Tibial nerve (tissue), 4 donors: Measurements from ENCODE around the gene CD40. TPM values are rescaled to one million over a fixed set of nuclear protein-coding genes. Genes with fewer than 3 reads are reported as not detected.

Source experiments
- DNase-seq, 2 donors: peaks; one replicate each; pipeline ENCODE4 v3.0.0-alpha.2; 2019; ENCODE audit warnings: low spot score in 2 of 2
- H3K27ac ChIP-seq, 4 donors: fragments of 200-600 bp; sonication (generic) in 3 of 4; one replicate each; pipeline ENCODE4 v1.5.1; 2017 to 2019; ENCODE audit warnings: mild to moderate bottlenecking in 1 of 4
- H3K27me3 ChIP-seq, 2 donors: fragments of 200-600 bp; sonication (generic) in 1 of 2; one replicate each; pipeline versions ENCODE4 v1.5.1 to v1.6.0; 2017 to 2019
- H3K36me3 ChIP-seq, 3 donors: fragments of 200-600 bp; sonication (generic); one replicate each; pipeline ENCODE4 v1.5.1; 2018 to 2019
- H3K4me1 ChIP-seq, 4 donors: fragments of 200-600 bp; sonication (generic) in 3 of 4; one replicate each; pipeline ENCODE4 v1.5.1; 2017 to 2019
- H3K4me3 ChIP-seq, 4 donors: fragments of 200-600 bp; sonication (generic) in 3 of 4; one replicate each; pipeline ENCODE4 v1.5.1; 2017 to 2019; ENCODE audit warnings: mild to moderate bottlenecking in 1 of 4, moderate library complexity in 1 of 4
- H3K9me3 ChIP-seq, 4 donors: fragments of 200-600 bp; sonication (generic) in 3 of 4; one replicate each; pipeline ENCODE4 v1.5.1; 2017 to 2019
- CTCF ChIP-seq, 5 experiments: fragments of 200-600 bp in 3 of 5; fragments of 450-650 bp in 2 of 5; sonication (generic) in 3 of 5; IDR thresholded peaks; one replicate each; pipeline ENCODE4 v1.5.1; 2016 to 2019; ENCODE audit warnings: antibody characterized with exemption in 5 of 5, mild to moderate bottlenecking in 3 of 5, moderate library complexity in 2 of 5
- EP300 ChIP-seq, 2 donors: sonication (generic); formaldehyde crosslinking; IDR thresholded peaks; one replicate each; pipeline ENCODE4 v1.6.1; 2017; ENCODE audit warnings: antibody characterized with exemption in 2 of 2, mild to moderate bottlenecking in 1 of 2
- POLR2A ChIP-seq, 2 donors: fragments of 450-650 bp; IDR thresholded peaks; one replicate each; pipeline ENCODE4 v1.6.1; 2017; ENCODE audit warnings: antibody characterized with exemption in 2 of 2, mild to moderate bottlenecking in 2 of 2, moderate library complexity in 2 of 2
- WGBS, 2 donors: methylation state at CpG; one replicate each; pipeline ENCODE4 v1.1.5; 2018; 5-methylcytosine and 5-hydroxymethylcytosine counted together
- total RNA-seq, 4 donors: library from RNA; depleted of rRNA; stranded (reverse); fragments of >200 nt; gene quantifications; one replicate each; pipeline ENCODE4 v1.1.0, GENCODE V29; 2016

The CD40 gene
- total RNA-seq, 4 donors from 2014 or later = 18.0 to 32.8 (median 25.1) TPM

- peaks cover 0 to 15% of the 10 kb centered on the region in 2 donors for H3K27me3 ChIP-seq
- H3K4me1 ChIP-seq = peaks cover 0 to 6% (median 0%) of the 10 kb centered on the region in 4 donors
- 62 to 75% methylated on average over 8 of the region's 8 CpGs for WGBS, 2 donors
- H3K9me3 ChIP-seq = no peaks in the 10 kb centered on the region
- H3K36me3 ChIP-seq = no peaks in the 10 kb centered on the region
- no peak overlapping the region for H3K4me3 ChIP-seq
- TF ChIP-seq POLR2A (IDR thresholded peaks at IDR 0.05) = no peak
- no peak for TF ChIP-seq CTCF (IDR thresholded peaks at IDR 0.05)
- no peak for TF ChIP-seq EP300 (IDR thresholded peaks at IDR 0.05)
- no peak for DNase-seq
- H3K27ac ChIP-seq = no peak overlapping the region
Observed at GRCh38 chr20:46144432-46145025, 26.4 kb downstream of the CD40 start.

- TF ChIP-seq EP300 (IDR thresholded peaks at IDR 0.05) (no peak), CTCF (IDR thresholded peaks at IDR 0.05) (no peak), POLR2A (IDR thresholded peaks at IDR 0.05) (no peak)
- H3K9me3 ChIP-seq = no peaks in the 10 kb centered on the region
- peaks cover 0 to 8% of the 10 kb centered on the region in 2 donors for H3K27me3 ChIP-seq
- no peaks in the 10 kb centered on the region for H3K4me1 ChIP-seq
- WGBS, 2 donors = 37 to 50% methylated on average over 3 of the region's 3 CpGs
- H3K36me3 ChIP-seq = no peaks in the 10 kb centered on the region
- DNase-seq = no peak
- no peak overlapping the region for H3K4me3 ChIP-seq
- no peak overlapping the region for H3K27ac ChIP-seq
Observed at GRCh38 chr20:46145713-46146112, 27.6 kb downstream of the CD40 start.

GRCh38 chr20:46148313-46149208 is 30.4 kb downstream of the CD40 start:
- Histone ChIP-seq H3K4me3 (no peak overlapping the region), H3K4me1 (no peaks in the 10 kb centered on the region), H3K9me3 (no peaks in the 10 kb centered on the region), H3K27me3 (peaks cover 0 to 20% of the 10 kb centered on the region in 2 donors), H3K27ac (no peak overlapping the region), H3K36me3 (no peaks in the 10 kb centered on the region)
- no peak for TF ChIP-seq EP300 (IDR thresholded peaks at IDR 0.05)
- TF ChIP-seq CTCF (IDR thresholded peaks at IDR 0.05) = no peak
- TF ChIP-seq POLR2A (IDR thresholded peaks at IDR 0.05) = no peak
- WGBS, 2 donors = 71 to 79% methylated on average over 14 of the region's 14 CpGs
- DNase-seq = no peak

GRCh38 chr20:46150943-46151342 is 32.8 kb downstream of the CD40 start:
- TF ChIP-seq CTCF (IDR thresholded peaks at IDR 0.05) (no peak), POLR2A (IDR thresholded peaks at IDR 0.05) (no peak), EP300 (IDR thresholded peaks at IDR 0.05) (no peak)
- peaks cover 0 to 25% of the 10 kb centered on the region in 2 donors for H3K27me3 ChIP-seq
- no peaks in the 10 kb centered on the region for H3K36me3 ChIP-seq
- WGBS, 2 donors = 57 to 62% methylated on average over 5 of the region's 5 CpGs
- H3K4me1 ChIP-seq = no peaks in the 10 kb centered on the region
- no peak overlapping the region for H3K4me3 ChIP-seq
- H3K27ac ChIP-seq = no peak overlapping the region
- DNase-seq = no peak
- H3K9me3 ChIP-seq = no peaks in the 10 kb centered on the region

GRCh38 chr20:46151936-46152335 is 33.8 kb downstream of the CD40 start:
- 71 to 82% methylated on average over 7 of the region's 7 CpGs for WGBS, 2 donors
- Histone ChIP-seq H3K4me3 (no peak overlapping the region), H3K27ac (no peak overlapping the region), H3K4me1 (no peaks in the 10 kb centered on the region), H3K9me3 (no peaks in the 10 kb centered on the region), H3K27me3 (peaks cover 0 to 32% of the 10 kb centered on the region in 2 donors), H3K36me3 (no peaks in the 10 kb centered on the region)
- TF ChIP-seq POLR2A (IDR thresholded peaks at IDR 0.05) (no peak), EP300 (IDR thresholded peaks at IDR 0.05) (no peak), CTCF (IDR thresholded peaks at IDR 0.05) (no peak)
- DNase-seq = no peak
